A673 (cell line): ENCODE data around the gene NELL1. TPM values are rescaled to one million over a fixed set of nuclear protein-coding genes. Genes with fewer than 3 reads are reported as not detected.

Source experiments
- BruUV-seq: library from RNA; stranded (reverse); fragments of 400-500 nt; replicated peaks from 2 replicates; lab custom pipeline; 2021; lab: Mats Ljungman, UMichigan
- CTCF ChIA-PET: fragments of 300-600 bp; sonication (Branson Sonifier 250); formaldehyde crosslinking; loops from one replicate; lab custom pipeline; 2022; ENCODE audit warnings: antibody characterized with exemption; lab: Charles Lee
- POLR2A ChIA-PET: fragments of 300-600 bp; sonication (Branson Sonifier 250); formaldehyde crosslinking; loops from one replicate; lab custom pipeline; 2022; ENCODE audit warnings: antibody characterized with exemption; ENCODE audit not compliant: low non-redundant PET; lab: Charles Lee
- DNase-seq: peaks from one replicate; pipeline ENCODE4 v3.0.0-alpha.2; 2015; ENCODE audit warnings: low spot score
- H3K27ac ChIP-seq: fragments of 200-600 bp; sonication (generic); 2 replicates; pipeline ENCODE4 v1.5.1; 2016; ENCODE audit warnings: mixed run types, low read depth, mild to moderate bottlenecking, mixed read lengths, antibody characterized with exemption, low read length; ENCODE audit not compliant: poor library complexity, severe bottlenecking
- H3K27me3 ChIP-seq: fragments of 200-600 bp; sonication (generic); replicated peaks from 2 replicates; pipeline ENCODE4 v1.6.1; 2017; ENCODE audit warnings: mixed run types, low read depth, mild to moderate bottlenecking, mixed read lengths, antibody characterized with exemption, low read length; ENCODE audit not compliant: insufficient read depth, poor library complexity
- H3K36me3 ChIP-seq: fragments of 200-600 bp; sonication (generic); 2 replicates; pipeline ENCODE4 v1.6.1; 2016; ENCODE audit warnings: mixed run types, mild to moderate bottlenecking, mixed read lengths, antibody characterized with exemption, low read length; ENCODE audit not compliant: insufficient read depth, poor library complexity, severe bottlenecking
- H3K4me1 ChIP-seq: fragments of 200-600 bp; sonication (generic); 2 replicates; pipeline ENCODE4 v1.6.1; 2017; ENCODE audit warnings: mixed run types, mild to moderate bottlenecking, mixed read lengths, antibody characterized with exemption, low read length; ENCODE audit not compliant: insufficient read depth, poor library complexity, severe bottlenecking
- H3K4me3 ChIP-seq: fragments of 200-600 bp; sonication (generic); 2 replicates; pipeline ENCODE4 v1.5.1; 2016; ENCODE audit warnings: low read depth, mixed run types, mild to moderate bottlenecking, mixed read lengths, low read length; ENCODE audit not compliant: poor library complexity, severe bottlenecking
- H3K9me3 ChIP-seq: fragments of 200-600 bp; sonication (generic); 2 replicates; pipeline ENCODE4 v1.6.1; 2016; ENCODE audit warnings: mixed run types, low read depth, mild to moderate bottlenecking, mixed read lengths, antibody characterized with exemption, low read length; ENCODE audit not compliant: poor library complexity, severe bottlenecking
- EZH2 ChIP-seq: fragments of 200-600 bp; sonication (generic); IDR thresholded peaks from 2 replicates; pipeline ENCODE4 v1.6.1; 2017; ENCODE audit warnings: borderline replicate concordance, low read depth, mild to moderate bottlenecking, mixed read lengths, antibody characterized with exemption, low read length; ENCODE audit not compliant: poor library complexity, severe bottlenecking
- intact Hi-C: fragments of 100-400 bp; cut with micrococcal nuclease; formaldehyde crosslinking; loops from one replicate; pipeline ENCODE4 v1.10.0; 2022; ENCODE audit not compliant: unreplicated experiment
- total RNA-seq: library from RNA; stranded (reverse); gene quantifications from 2 replicates; pipeline ENCODE4 v1.2.3, GENCODE V29; 2021
- TF ChIP-seq, protein P1 (sequence below): fragments of 300-800, 200-600 bp; sonication (generic); conservative IDR thresholded peaks from 2 replicates; pipeline ENCODE4 v1.5.1; 2017; ENCODE audit warnings: low read depth, mild to moderate bottlenecking, antibody characterized with exemption, low read length, moderate library complexity, mixed read lengths

The NELL1 gene
- total RNA-seq, 1 experiment from 2014 or later, result 0.32 TPM

DNA sequence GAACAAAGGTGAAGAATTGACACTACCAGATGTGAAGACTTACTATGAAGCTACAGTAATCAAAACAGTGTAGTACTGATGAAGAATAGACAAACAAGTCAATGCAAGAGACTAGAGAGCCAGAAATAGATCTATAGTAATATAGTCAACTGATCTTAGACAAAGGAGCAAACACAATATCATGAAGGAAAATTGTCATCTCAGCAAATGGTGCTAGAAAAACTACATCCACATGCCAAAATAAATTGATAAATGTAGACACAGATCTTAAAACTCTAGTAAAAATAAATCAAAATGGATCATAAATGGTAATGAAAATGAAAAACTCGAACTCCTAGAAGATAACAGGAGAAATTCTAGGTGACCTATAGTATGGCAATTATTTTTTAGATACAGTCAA lies 609.5 kb downstream of the NELL1 start:
- no peak for DNase-seq
- Histone ChIP-seq H3K36me3 (no peaks in the 10 kb centered on the region), H3K4me1 (no peaks in the 10 kb centered on the region), H3K4me3 (no peak overlapping the region), H3K27ac (no peak overlapping the region), H3K27me3 (no peaks in the 10 kb centered on the region), H3K9me3 (no peaks in the 10 kb centered on the region)
- intact Hi-C loops, result no loop called here
- no TSS peak for BruUV-seq
- TF ChIP-seq, protein P1, sequence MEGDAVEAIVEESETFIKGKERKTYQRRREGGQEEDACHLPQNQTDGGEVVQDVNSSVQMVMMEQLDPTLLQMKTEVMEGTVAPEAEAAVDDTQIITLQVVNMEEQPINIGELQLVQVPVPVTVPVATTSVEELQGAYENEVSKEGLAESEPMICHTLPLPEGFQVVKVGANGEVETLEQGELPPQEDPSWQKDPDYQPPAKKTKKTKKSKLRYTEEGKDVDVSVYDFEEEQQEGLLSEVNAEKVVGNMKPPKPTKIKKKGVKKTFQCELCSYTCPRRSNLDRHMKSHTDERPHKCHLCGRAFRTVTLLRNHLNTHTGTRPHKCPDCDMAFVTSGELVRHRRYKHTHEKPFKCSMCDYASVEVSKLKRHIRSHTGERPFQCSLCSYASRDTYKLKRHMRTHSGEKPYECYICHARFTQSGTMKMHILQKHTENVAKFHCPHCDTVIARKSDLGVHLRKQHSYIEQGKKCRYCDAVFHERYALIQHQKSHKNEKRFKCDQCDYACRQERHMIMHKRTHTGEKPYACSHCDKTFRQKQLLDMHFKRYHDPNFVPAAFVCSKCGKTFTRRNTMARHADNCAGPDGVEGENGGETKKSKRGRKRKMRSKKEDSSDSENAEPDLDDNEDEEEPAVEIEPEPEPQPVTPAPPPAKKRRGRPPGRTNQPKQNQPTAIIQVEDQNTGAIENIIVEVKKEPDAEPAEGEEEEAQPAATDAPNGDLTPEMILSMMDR, result no peak
- no peak for TF ChIP-seq EZH2
- CTCF ChIA-PET, result no interaction called here
- POLR2A ChIA-PET, result no interaction called here

DNA sequence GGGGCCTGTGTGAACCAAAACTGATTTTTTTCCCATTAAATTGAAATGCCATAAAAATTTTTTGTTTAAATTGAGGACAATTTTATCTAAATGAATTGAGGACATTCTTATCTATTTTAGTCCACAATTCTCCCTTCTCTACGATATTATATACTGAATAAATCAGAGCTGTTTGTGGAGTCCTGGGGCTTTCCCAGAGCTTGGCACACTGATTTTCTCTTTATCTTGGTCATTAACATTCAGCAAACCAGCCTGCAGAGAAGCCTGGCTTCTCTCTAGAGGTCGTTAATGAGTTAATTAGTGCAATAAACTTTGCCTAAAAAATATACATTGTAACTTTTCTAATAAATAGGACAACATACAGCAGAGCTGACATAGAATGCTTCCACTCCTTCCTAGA lies 615.7 kb downstream of the NELL1 start:
- DNase-seq, result no peak
- ChIA-PET CTCF (no interaction called here), POLR2A (no interaction called here)
- intact Hi-C loops, result no loop called here
- H3K27ac ChIP-seq, result no peak overlapping the region
- no peaks in the 10 kb centered on the region for H3K4me1 ChIP-seq
- TF ChIP-seq EZH2, result no peak
- TF ChIP-seq, protein P1, result no peak
- BruUV-seq, result no TSS peak
- H3K9me3 ChIP-seq, result no peaks in the 10 kb centered on the region
- H3K27me3 ChIP-seq, result no peaks in the 10 kb centered on the region
- H3K4me3 ChIP-seq, result no peak overlapping the region
- H3K36me3 ChIP-seq, result no peaks in the 10 kb centered on the region

DNA sequence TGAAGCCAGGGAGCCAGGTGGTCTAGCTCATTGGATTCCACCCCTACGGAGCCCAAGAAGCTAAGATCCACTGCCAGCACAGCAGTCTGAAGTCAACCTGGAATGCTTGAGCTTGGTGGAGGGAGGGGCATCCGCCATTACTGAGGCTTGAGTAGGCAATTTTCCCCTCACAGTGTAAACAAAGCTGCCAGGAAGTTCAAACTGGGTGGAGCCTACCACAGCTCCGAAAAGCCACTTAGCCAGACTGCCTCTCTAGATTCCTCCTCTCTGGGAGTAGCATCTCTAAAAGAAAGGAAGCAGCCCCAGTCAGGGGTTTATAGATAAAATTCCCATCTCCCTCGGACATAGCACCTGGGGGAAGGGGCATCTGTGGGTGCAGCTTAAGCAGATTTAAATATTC lies 620.3 kb downstream of the NELL1 start:
- DNase-seq, result no peak
- H3K27ac ChIP-seq, result no peak overlapping the region

More for the DNA sequence above, 620.3 kb downstream of the NELL1 start:
- no TSS peak for BruUV-seq
- Histone ChIP-seq H3K4me3 (no peak overlapping the region), H3K4me1 (no peaks in the 10 kb centered on the region), H3K36me3 (no peaks in the 10 kb centered on the region), H3K27me3 (no peaks in the 10 kb centered on the region), H3K9me3 (no peaks in the 10 kb centered on the region)
- POLR2A ChIA-PET, result no interaction called here
- no peak for TF ChIP-seq EZH2
- TF ChIP-seq, protein P1, result no peak
- CTCF ChIA-PET, result no interaction called here
- intact Hi-C loops, result no loop called here
